Bone marrow (tissue), 2 donors: ENCODE measurements around the gene ASF1A.
"Not testable (repeated sequence)": the region's sequence is repeated elsewhere in the genome, so short reads cannot be mapped to it uniquely, and the experiment has no call there.

Experiments
- DNase-seq, 2 donors: peaks; one replicate each; lab custom pipeline; 2025; lab: John Stamatoyannopoulos, UW

ASF1A gene

GRCh38 chr6:118893807-118894424 is at the start of gene ASF1A:
Gene ASF1A, plus strand, starts transcription at chr6:118894152. Its CDS starts 262 bp downstream, at chr6:118894414.
- DNase-seq = peak; percentile 71 to 97

GRCh38 chr6:118844915-118845314 is 49.0 kb upstream of the ASF1A start:
- no peak for DNase-seq

GRCh38 chr6:118853408-118853807 is 40.5 kb upstream of the ASF1A start:
- DNase-seq = no peak

GRCh38 chr6:118856301-118856700 is 37.7 kb upstream of the ASF1A start:
- DNase-seq = no peak

- peak in 1 of 2 donors; percentile 13 for DNase-seq
These were observed 34.4 kb upstream of the ASF1A start for GRCh38 chr6:118859517-118860064.

- no peak for DNase-seq
These were observed 33.6 kb upstream of the ASF1A start for GRCh38 chr6:118860363-118860762.

GRCh38 chr6:118860880-118861279 is 33.1 kb upstream of the ASF1A start:
- no peak for DNase-seq

GRCh38 chr6:118862443-118862842 is 31.5 kb upstream of the ASF1A start:
- DNase-seq = no peak

GRCh38 chr6:118864341-118865099 is 29.4 kb upstream of the ASF1A start:
- no peak for DNase-seq

GRCh38 chr6:118865100-118865391 is 28.9 kb upstream of the ASF1A start:
- no peak for DNase-seq

GRCh38 chr6:118867181-118867580 is 26.8 kb upstream of the ASF1A start:
- DNase-seq = no peak

- not testable (repeated sequence) for DNase-seq
These were observed 25.1 kb upstream of the ASF1A start for GRCh38 chr6:118868901-118869300.

GRCh38 chr6:118869350-118869749 is 24.6 kb upstream of the ASF1A start:
- no peak for DNase-seq

GRCh38 chr6:118869894-118870589 is 23.9 kb upstream of the ASF1A start:
- DNase-seq = no peak

- no peak for DNase-seq
These were observed 22.6 kb upstream of the ASF1A start for GRCh38 chr6:118871331-118871730.

- DNase-seq = no peak
These were observed 21.6 kb upstream of the ASF1A start for GRCh38 chr6:118872318-118872717.

GRCh38 chr6:118872726-118873125 is 21.2 kb upstream of the ASF1A start:
- no peak for DNase-seq

GRCh38 chr6:118873239-118873638 is 20.7 kb upstream of the ASF1A start:
- DNase-seq = no peak

GRCh38 chr6:118875672-118876071 is 18.3 kb upstream of the ASF1A start:
- DNase-seq = no peak

GRCh38 chr6:118876198-118876597 is 17.8 kb upstream of the ASF1A start:
- DNase-seq = no peak

GRCh38 chr6:118876814-118877213 is 17.1 kb upstream of the ASF1A start:
- DNase-seq = no peak

- DNase-seq = no peak
These were observed 16.1 kb upstream of the ASF1A start for GRCh38 chr6:118877806-118878205.
